ENCODE results near the gene C12orf60.
A peak's percentile ranks its signal among the peaks of the same experiment; 100 is the strongest.

C12orf60 gene

GRCh38 chr12:14773685-14774073 lies 29.8 kb upstream of the C12orf60 start:
- DNase-seq (ENCODE audit: low read depth), result no peak
- no peak for TF ChIP-seq CTCF (conservative IDR thresholded peaks at IDR 0.05; ENCODE audit: control insufficient read depth, insufficient read depth, low read depth, low read length)
- peak overlapping the region; percentile 92 for H3K4me3 ChIP-seq (ENCODE audit: control insufficient read depth, low read depth, low read length)

- H3K4me3 ChIP-seq (ENCODE audit: control insufficient read depth, low read depth, low read length), result peak overlapping the region; percentile 92
- no peak for TF ChIP-seq CTCF (conservative IDR thresholded peaks at IDR 0.05; ENCODE audit: control insufficient read depth, insufficient read depth, low read depth, low read length)
- DNase-seq (ENCODE audit: low read depth), result peak; percentile 96
Measured at GRCh38 chr12:14774074-14774905, 29.2 kb upstream of the C12orf60 start.

GRCh38 chr12:14774906-14775635 lies 28.4 kb upstream of the C12orf60 start:
- H3K4me3 ChIP-seq (ENCODE audit: control insufficient read depth, low read depth, low read length), result peak overlapping the region; percentile 92
- peak; percentile 72 for DNase-seq (ENCODE audit: low read depth)
- no peak for TF ChIP-seq CTCF (conservative IDR thresholded peaks at IDR 0.05; ENCODE audit: control insufficient read depth, insufficient read depth, low read depth, low read length)

- no peak for TF ChIP-seq CTCF (conservative IDR thresholded peaks at IDR 0.05; ENCODE audit: control insufficient read depth, insufficient read depth, low read depth, low read length)
- H3K4me3 ChIP-seq (ENCODE audit: control insufficient read depth, low read depth, low read length), result peak overlapping the region; percentile 92
- peak; percentile 68 for DNase-seq (ENCODE audit: low read depth)
Measured at GRCh38 chr12:14775636-14775980, 27.9 kb upstream of the C12orf60 start.

GRCh38 chr12:14776236-14776961 lies 27.1 kb upstream of the C12orf60 start:
- peak; percentile 37 for TF ChIP-seq CTCF (conservative IDR thresholded peaks at IDR 0.05; ENCODE audit: control insufficient read depth, insufficient read depth, low read depth, low read length)
- peak; percentile 44 for DNase-seq (ENCODE audit: low read depth)
- no peak overlapping the region for H3K4me3 ChIP-seq (ENCODE audit: control insufficient read depth, low read depth, low read length)

- no peak for DNase-seq (ENCODE audit: low read depth)
- no peak for TF ChIP-seq CTCF (conservative IDR thresholded peaks at IDR 0.05; ENCODE audit: control insufficient read depth, insufficient read depth, low read depth, low read length)
- H3K4me3 ChIP-seq (ENCODE audit: control insufficient read depth, low read depth, low read length), result no peak overlapping the region
Measured at GRCh38 chr12:14777271-14777670, 26.2 kb upstream of the C12orf60 start.

All from fibroblast of mammary gland (primary cell).